ENCODE results near the gene OGFOD3.
"Not testable (repeated sequence)": the region's sequence is repeated elsewhere in the genome, so short reads cannot be mapped to it uniquely, and the experiment has no call there.

The OGFOD3 gene

GRCh38 chr17:82433560-82434215 is 15.3 kb upstream of the OGFOD3 start:
- no peak for DNase-seq

- DNase-seq, result no peak
These were observed 13.6 kb upstream of the OGFOD3 start for GRCh38 chr17:82432017-82432416.

- DNase-seq, result no peak
These were observed 11.4 kb upstream of the OGFOD3 start for GRCh38 chr17:82429824-82430223.

GRCh38 chr17:82428546-82428945 is 10.2 kb upstream of the OGFOD3 start:
- no peak for DNase-seq

GRCh38 chr17:82424863-82425159 is 6.4 kb upstream of the OGFOD3 start:
- no peak for DNase-seq

- DNase-seq, result peak in 4 of 5 donors; percentile 38 to 64 (median 48)
These were observed 5.8 kb upstream of the OGFOD3 start for GRCh38 chr17:82424001-82424862.

GRCh38 chr17:82419540-82419939 is 1.2 kb upstream of the OGFOD3 start:
- peak in 1 of 5 donors; percentile 41 for DNase-seq

- DNase-seq, result no peak
These were observed 1.6 kb downstream of the OGFOD3 start for GRCh38 chr17:82416771-82417170.

GRCh38 chr17:82416264-82416663 is 2.1 kb downstream of the OGFOD3 start:
- DNase-seq, result no peak

GRCh38 chr17:82415786-82416185 is 2.6 kb downstream of the OGFOD3 start:
- no peak for DNase-seq

- no peak for DNase-seq
These were observed 3.0 kb downstream of the OGFOD3 start for GRCh38 chr17:82415336-82415735.

- peak; percentile 31 to 74 (median 56) for DNase-seq
These were observed 3.7 kb downstream of the OGFOD3 start for GRCh38 chr17:82414548-82415281.

GRCh38 chr17:82412535-82413520 is 5.6 kb downstream of the OGFOD3 start:
- no peak for DNase-seq

- DNase-seq, result not testable (repeated sequence)
These were observed 6.3 kb downstream of the OGFOD3 start for GRCh38 chr17:82412081-82412480.

- DNase-seq, result no peak
These were observed 6.9 kb downstream of the OGFOD3 start for GRCh38 chr17:82411396-82412053.

GRCh38 chr17:82410014-82410716 is 8.2 kb downstream of the OGFOD3 start:
- no peak for DNase-seq

GRCh38 chr17:82408938-82409318 is 9.5 kb downstream of the OGFOD3 start:
- DNase-seq, result no peak

GRCh38 chr17:82408288-82408937 is 10.0 kb downstream of the OGFOD3 start:
- DNase-seq, result no peak

- DNase-seq, result no peak
These were observed 11.1 kb downstream of the OGFOD3 start for GRCh38 chr17:82407255-82407654.

GRCh38 chr17:82406131-82406671 is 12.2 kb downstream of the OGFOD3 start:
- no peak for DNase-seq
